CD4-positive, alpha-beta T cell treated with Interleukin-1 beta for 1 hour (primary cell): ENCODE measurements around the gene ACKR2.
A peak's percentile ranks its signal among the peaks of the same experiment; 100 is the strongest.

Experiments
- DNase-seq, 2 donors: peaks; one replicate each; pipeline ENCODE4 v3.0.0-alpha.2; 2020 to 2022

ACKR2 gene

GRCh38 chr3:42894698-42895579 is 85.7 kb downstream of the ACKR2 start:
- DNase-seq = no peak

GRCh38 chr3:42895580-42895868 is 86.3 kb downstream of the ACKR2 start:
- DNase-seq = no peak

DNA sequence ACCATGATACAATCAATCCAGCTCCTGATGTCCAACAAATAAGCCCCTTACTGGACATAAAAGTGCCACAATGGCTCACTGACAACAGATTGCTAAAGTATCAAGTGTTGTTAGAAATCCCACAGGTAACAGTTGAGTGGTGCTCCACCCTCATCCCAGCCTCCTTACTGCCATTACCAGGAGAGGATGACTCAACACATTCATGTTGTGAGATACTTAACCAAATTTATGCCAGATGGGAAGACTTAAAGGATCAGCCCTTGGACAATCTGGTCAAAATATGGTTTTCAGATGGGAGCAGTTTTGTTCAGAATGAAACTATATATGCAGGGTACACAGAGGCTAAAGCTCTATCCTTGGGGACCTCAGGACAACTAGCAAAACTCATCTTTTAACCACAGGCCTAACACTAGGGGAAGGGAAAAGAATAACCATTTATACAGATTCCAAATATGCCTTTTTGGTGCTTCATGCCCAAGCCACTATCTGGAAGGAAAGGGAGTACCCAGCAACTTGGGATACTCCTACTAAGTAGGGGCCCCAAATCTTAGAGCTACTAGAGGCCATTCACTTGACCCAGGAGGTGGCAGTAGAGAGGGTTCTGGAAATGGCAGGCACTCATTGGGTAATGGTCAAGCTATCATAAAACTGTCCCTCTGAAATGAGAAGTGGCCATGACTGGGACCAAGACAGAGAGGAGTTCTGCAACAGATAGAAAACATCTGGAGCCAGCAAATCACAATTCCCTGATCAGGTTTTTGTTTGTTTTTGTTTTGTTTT is 89.8 kb downstream of the ACKR2 start:
- DNase-seq = no peak

DNA sequence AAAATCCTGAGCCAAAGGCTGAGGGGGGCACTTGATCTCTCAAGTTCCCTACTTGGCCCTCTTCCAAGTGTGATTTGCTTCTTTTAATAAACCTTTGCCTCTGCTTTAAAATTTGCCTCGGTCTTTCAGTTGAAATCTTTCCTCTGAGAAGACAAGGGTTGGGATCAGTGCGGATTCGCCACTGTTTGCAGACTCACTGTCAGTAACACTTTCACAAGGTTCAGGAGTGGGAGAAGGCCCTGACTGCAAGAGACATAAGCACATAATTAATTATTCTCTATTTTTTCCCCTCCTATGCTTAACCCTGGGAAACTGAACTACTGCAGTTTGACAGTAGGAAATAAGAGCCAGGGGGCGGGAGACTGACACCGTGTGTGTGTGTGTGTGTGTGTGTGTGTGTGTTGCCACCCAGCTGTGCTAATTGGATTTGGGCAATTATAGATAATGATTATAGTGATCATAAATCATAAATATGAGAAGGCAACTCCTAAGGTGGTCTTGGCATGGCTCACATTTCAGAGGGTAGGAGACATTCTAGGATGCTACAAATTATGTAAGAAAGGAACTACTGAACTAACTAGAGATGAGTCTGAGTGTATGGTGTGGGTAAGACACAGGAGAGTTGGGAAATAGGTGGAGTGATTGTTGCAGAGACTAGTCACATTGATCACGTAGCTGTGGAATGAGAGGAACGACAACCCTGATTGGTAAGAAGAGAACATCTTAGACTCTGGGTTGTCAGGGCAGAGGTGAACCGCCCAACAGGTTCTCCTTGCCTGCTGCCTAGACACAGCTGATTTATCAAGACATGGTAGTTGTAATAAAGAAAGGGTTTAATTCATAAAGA is 91.2 kb downstream of the ACKR2 start:
- DNase-seq = no peak

- DNase-seq = no peak
Observed at GRCh38 chr3:42901073-42901415, 91.8 kb downstream of the ACKR2 start.

DNA sequence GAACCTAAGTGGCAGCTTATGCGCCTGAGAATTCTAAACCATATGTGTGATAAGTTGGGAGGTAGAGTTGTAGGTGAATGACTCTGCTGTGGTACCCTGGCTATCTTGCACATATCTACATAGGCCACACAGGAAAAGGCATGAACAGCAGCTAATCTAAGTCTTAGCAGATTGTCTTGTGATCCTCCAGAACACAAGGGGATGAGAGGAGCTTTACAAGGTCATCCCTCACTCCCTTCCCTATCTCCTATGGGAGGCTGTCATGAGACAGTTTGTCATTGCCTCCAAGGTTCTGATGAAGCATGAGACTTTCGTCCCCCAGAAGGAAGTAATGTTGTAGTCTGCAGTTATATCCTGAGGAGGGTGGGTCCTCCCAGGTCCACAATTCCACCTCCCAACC is 93.0 kb downstream of the ACKR2 start:
- no peak for DNase-seq

GRCh38 chr3:42904076-42904475 is 94.8 kb downstream of the ACKR2 start:
- no peak for DNase-seq

DNA sequence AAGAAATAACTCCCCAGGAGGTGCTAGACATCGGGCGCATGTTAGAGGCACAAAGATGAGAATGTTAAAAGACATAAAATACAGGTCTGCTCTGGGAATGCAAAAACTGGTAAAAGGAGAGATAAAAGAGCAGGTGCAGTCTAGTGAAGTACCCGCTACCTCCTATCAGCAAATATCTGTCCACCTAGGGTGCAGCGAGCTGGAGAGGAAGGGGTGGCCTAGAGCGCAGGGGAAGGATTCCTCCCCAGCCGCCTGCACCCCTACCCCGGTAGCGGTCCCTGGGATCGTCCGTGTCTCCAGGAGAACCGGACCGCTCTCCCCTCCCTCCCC is 96.5 kb downstream of the ACKR2 start:
- no peak for DNase-seq

GRCh38 chr3:42906070-42906847 is 97.0 kb downstream of the ACKR2 start, which contains the start of gene ZNF662:
ZNF662 (plus strand) TSS chr3:42906142; CDS start chr3:42908115, 1,973 bp downstream.
- DNase-seq = peak in 1 of 2 donors; percentile 3

DNA sequence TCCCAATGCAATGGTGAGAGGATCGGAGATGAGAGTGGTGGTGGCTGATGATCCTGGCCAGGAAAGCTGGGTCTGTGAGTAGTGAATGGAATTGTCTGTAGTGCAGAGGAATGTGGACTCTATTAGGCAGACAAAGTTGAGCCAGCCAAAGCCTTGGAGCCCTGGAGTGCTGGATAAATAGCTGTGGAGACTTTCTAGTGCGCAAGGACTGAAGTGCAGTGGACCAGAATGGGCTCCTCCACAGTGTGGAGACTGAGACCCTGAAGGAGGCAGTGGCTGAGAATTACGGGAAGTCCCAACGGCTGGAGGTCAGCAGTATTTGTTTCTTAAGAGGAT is 97.6 kb downstream of the ACKR2 start:
- DNase-seq = no peak

- no peak for DNase-seq
Observed at GRCh38 chr3:42908675-42909074, 99.4 kb downstream of the ACKR2 start.

GRCh38 chr3:42911551-42911950 is 102.3 kb downstream of the ACKR2 start:
- DNase-seq = no peak

- DNase-seq = no peak
Observed at GRCh38 chr3:42914771-42915515, 105.7 kb downstream of the ACKR2 start.
